DMS 273 (cell line): ENCODE measurements around the gene DPH7.
A peak's percentile ranks its signal among the peaks of the same experiment; 100 is the strongest.
"Not testable (repeated sequence)": the region's sequence is repeated elsewhere in the genome, so short reads cannot be mapped to it uniquely, and the experiment has no call there.

ENCODE experiments used
- DNase-seq: peaks from one replicate; lab custom pipeline; 2025; ENCODE audit not compliant: unreplicated experiment; lab: John Stamatoyannopoulos, UW

DPH7 gene

DNA sequence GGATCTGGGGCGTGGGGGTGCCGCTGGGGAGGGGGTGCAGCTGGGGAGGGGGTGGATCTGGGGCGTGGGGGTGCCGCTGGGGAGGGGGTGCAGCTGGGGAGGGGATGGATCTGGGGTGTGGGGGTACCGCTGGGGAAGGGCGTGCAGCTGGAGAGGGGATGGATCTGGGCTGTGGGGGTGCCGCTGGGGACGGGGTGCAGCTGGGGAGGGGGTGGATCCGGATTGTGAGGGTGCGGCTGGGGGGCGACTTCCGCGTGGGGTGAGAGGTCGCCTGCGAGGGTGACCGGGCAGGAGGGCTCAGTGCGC lies 27.8 kb downstream of the DPH7 start:
- not testable (repeated sequence) for DNase-seq

DNA sequence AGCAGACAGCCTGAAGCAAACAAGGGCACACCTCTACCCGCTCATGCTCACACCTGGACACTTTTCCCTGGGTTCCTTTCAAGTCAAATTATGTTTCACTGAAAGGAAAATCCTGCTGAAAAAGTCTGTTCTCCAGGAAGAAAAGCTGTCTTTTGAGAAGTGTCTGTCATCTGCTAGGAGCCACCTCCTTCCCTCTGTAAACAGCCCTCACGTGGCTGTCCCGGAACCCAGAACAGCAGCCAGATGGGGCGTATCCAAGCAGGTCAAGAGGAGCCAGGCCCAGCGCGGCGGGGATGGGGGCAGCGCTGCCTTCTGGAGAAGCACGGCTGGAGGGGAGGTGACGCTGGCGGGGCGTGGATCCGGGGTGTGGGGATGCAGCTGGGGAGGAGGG lies 28.5 kb downstream of the DPH7 start, which contains the start of gene PNPLA7:
Gene PNPLA7 (minus strand): TSS at position 172 of the 391 bp plus-strand sequence. CDS start 205 bp downstream, outside the sequence.
- peak; percentile 94 for DNase-seq

DNA sequence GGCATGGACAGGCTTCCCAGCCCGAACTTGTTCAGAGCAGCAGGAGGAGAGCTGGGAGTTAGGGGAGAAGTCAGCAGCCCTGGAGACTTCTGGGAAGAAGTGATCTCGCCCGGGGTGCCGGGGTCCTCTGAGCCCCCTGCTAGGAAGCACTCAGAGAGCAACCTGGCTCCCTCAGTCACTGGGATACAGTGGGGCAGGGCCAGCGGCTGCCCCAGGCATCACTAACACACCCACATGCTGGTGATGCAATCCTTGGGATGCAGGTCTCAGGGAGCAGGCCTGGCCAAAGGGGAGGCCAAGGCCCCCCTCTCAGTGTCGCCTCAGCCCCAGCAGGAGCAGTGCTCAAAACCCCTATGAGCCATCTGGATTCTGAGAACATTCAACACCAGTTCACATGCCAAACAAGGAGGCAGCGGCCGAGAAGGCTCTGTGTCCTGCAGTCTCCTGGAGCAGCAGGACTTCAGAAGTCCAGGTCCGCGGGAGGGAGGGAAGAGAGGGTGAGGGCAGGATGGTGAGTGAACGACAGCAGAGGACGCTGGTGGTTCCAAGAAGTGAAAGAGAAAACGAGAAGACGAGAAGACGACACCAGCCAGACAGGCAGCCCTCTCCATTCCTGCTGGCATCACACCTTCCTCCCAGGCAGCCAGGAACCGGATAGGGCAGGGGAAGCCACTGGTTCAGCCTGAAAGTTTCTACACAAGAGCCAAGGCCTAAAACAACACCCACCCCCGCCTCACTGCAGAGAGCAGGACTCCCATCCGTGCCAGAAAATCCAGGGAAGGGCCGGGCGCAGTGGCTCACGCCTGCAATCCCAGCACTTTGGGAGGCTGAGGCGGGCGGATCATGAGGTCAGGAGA lies 30.8 kb downstream of the DPH7 start:
- DNase-seq: no peak

DNA sequence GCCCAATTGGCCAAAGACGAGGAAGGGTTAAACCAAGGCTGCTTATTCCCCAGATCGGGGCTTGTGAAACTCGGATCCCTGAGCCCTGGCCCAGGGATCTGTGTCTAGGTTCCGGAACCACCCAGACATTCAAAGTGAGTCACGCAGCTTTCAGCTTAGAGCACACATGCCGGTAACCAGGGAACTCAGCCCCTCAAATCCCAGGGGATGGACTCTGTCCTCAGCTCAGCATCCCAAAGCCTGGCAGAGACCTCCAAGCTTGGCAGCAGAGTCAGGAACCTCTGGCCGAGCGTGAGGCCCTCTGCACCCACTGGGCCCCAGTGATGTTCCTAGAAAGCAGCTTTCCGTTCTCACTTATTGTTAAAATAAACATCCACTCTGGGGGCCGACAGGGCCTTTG lies 33.6 kb downstream of the DPH7 start:
- DNase-seq: no peak

DNA sequence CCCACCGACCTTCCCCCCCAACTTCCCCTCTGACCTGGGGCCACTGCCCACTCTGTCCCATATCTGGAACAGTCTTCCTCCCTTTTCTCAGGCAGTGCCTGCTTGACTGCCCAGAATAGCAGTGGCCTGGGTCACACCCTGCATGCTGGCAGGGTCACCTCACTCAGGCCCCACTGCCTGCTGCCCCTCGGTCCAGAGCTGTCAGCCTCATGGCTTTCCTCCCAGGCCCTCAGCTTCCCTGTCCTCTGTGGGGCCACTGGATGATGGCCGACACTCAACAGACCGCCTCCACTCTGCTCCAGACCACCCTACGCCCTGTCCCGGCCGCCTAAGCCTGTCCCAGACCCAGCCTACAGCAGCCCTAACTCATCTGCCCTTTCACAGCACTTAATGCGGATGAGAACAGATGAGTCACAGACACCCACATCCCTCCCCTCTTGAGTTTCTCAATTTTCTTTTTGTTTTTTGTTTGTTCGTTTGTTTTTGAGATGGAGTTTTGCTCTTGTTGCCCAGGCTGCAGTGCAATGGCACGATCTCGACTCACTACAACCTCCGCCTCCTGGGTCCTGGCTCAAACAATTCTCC lies 34.5 kb downstream of the DPH7 start:
- no peak for DNase-seq

DNA sequence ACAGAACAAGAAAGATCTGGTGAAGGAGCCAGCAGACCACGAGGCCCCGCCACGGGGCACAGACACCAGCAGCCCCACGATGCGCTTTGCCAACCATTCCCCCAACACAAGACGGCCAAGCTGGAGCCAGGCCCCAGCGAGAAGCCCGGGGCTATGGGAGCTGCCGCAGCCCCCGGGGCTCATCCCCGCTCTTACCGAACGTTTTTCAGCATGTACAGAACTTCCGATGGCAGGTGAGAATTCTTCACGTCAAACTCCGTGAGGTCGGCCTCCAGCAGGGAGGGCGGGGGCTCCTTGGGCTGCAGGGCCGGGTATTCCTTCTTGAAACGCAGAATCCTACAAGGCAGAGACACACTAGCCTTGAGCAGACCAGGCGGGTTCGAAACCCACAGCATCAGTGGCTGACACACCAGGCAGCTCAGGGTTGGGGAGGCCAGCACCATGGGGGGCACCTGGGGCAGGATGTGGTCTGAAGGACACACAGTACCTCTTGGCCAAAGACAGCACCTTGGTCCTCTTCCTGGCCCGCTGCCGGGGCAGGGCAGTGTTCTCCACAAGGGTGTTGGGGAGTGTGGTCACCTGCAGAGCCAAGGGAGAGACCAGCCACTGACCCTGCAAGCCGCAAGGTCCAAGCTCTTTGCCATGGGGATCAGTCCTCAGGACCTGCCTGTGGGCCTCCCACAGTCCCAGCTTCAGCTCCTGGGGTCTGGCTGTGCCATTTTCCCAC lies 35.3 kb downstream of the DPH7 start:
- no peak for DNase-seq

DNA sequence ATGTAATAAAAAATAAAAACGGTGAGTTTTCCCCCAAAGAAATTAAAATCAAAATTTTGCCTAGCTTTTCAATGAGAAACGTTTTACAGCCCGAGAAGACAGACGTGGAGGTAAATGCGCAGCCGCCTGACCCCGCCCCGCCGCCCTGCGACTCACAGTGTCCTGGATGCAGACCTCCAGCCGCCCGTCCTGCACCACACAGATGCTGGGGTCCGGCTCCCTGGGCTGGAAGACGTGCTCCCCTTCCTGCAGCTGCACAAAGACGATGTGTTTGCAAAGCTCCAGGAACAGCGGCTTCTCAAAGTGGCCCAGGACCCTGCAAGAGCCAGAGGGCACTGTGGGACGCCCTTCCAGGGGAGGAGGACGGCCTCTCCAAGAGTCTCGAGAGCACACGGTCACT lies 36.2 kb downstream of the DPH7 start:
- no peak for DNase-seq

DNA sequence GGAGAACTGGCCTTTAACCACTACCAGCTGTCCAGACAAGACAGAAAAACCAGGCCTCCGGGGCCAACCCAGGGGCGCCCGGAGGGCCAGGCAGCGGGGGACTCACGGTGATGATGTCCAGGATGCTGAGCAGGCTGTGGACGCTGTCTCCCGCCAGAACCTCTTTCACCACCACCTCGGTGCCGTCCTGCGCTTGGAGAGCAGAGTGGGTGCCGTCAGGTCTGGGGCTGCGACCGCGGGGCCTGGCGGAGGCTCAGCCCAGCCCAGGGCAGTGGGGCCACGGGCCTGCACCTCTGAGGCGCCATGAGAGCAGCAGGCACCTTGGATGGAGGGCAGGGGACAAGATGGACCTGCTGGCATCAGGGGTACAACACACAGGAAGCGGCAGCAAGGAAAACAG lies 38.2 kb downstream of the DPH7 start:
- DNase-seq: no peak

DNA sequence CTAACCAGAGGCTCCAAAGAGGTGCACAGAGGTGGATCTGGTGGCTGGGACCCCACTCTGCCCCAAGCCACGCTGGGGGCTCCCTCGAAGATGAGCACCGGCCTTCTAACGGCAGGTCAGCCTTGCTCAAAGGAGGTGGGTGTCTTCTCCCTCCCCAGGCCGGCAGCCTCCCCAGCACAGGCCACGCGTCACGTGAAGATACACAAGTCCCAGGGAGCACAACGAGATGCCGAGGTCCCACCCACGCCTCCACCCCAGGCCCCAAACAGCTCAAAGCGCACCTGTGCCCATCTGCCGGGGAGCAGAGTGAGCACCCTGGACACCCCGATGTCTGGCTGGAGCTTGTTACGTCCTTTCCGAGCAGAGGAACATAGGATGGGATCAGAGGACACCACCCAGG lies 40.7 kb downstream of the DPH7 start:
- DNase-seq: no peak

DNA sequence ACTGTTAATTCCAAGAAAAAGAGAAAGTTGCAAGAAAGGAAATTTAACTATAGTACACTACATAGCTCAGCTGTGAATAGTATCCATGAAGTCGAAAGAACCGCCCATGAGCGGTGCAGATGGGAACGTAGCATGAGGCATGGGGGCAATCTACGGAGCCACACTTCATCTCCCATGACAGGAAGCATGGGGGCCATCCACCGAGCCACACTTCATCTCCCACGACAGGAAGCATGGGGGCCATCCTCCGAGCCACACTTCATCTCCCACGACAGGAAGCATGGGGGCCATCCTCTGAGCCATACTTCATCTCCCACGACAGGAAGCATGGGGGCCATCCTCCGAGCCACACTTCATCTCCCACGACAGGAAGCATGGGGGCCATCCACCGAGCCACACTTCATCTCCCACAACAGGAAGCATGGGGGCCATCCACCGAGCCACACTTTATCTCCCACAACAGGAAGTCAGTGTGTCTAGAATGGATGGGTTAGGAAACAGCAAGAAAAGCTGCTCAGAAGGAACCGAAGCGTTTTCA lies 42.1 kb downstream of the DPH7 start:
- not testable (repeated sequence) for DNase-seq

DNA sequence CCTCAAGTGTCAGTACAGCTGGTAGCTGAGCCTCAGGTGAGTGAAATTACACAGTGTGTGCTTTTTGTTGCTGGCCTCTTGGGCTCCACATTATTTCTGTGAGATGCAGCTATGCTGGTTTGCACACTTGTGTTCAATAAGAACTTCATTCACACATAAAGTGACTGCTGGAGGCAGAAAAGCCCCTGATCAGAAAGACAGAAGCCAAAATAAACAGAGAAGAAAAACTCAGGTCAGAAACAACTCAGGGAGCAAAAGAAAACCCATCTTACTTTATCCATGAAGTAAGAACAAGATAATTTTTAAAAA lies 43.7 kb downstream of the DPH7 start:
- no peak for DNase-seq

DNA sequence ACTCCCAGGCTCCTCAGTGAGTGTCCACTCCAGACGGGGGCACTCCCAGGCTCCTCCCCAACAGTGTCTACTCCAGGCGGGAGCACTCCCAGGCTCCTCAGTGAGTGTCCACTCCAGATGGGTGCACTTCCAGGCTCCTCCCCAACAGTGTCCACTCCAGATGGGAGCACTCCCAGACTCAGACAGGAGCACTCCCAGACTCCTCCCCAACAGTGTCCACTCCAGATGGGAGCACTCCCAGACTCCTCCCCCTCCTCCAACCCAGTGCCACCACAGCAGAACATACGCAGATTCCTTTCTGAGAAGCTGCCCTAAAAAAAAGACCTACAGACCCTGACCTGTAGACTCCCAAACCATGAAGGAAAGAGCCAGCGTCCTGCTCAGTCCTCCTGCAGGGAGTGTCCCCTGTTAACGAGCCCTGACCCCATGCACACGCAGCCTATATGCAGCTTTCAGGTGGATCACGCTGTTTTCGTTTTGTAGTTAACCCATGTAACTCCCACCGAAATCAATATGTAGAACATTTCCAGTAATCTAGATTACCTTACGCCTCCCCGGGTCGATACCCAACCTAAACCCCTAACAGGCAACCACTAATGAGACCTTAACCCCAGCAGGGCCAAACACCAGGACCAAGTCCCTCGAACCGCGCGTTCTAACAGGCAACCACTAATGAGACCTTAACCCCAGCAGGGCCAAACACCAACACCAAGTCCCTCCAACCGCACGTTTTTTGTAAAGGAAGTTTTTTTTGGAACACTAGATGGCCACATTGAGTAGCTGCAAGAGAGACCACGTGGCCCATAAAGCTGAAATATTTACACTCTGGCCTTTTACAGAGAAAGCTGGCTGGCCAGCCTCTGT lies 44.2 kb downstream of the DPH7 start:
- peak; percentile 83 for DNase-seq

DNA sequence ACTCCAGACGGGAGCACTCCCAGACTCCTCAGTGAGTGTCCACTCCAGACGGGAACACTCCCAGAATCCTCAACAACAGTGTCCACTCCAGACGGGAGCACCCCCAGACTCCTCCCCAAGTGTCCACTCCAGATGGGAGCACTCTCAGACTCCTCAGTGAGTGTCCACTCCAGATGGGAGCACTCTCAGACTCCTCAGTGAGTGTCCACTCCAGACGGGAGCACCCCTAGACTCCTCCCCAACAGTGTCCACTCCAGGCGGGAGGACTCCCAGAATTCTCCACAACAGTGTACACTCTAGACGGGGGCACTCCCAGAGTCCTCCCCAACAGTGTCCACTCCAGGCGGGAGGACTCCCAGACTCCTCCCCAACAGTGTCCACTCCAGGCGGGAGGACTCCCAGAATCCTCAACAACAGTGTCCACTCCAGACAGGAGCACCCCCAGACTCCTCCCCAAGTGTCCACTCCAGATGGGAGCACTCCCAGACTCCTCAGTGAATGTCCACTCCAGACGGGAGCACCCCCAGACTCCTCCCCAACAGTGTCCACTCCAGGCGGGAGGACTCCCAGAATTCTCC lies 45.7 kb downstream of the DPH7 start:
- DNase-seq: not testable (repeated sequence)

DNA sequence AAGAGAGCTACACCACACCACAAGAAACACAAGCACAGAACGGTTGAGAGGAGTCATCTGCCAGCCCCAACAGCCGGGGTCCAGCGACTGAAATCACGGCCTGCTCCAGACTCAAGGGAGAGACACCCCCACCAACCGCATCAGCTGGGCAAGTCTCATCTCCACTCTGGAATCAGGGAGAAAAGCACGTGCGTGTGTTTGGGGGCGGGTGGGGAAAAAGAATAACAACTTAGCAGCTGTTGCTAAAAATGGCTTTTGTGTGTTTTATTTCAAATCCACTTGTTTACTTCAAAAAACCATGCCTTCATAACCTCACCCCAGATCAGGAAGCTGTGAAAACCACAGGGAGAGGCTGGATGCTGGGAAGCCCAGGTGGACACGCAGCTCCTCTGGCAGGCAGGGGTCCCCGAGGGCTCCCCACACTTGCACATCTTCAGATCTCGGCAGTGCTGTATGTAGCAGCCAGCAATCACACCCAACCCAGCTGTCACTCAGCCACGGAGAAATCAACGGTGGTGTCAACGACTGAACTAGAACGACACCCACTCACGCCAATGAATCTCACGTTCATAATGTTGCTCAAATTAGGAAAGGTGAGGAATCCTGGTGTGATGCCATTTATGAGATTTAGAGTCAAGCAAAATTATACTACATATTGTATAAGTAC lies 47.5 kb downstream of the DPH7 start:
- DNase-seq: no peak

DNA sequence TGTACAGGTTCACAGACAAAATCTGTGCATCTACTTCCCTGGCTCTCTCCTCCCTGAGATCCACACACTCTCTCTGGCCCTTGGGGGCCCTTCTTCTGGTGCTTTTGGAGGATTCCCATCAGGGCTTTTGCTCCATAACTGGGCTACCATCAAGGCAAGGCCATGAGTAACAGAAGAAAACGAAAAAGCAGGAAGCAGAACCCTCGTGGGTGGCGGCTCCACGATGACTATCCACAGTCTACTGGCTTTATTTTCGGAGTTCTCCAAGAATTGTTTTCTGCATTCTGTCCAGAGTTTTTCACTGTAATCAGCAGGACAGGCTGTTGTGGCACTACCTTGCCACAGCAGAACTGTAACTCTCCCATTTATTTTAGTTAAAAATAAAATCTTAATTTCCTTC lies 48.4 kb downstream of the DPH7 start:
- DNase-seq: no peak

DNA sequence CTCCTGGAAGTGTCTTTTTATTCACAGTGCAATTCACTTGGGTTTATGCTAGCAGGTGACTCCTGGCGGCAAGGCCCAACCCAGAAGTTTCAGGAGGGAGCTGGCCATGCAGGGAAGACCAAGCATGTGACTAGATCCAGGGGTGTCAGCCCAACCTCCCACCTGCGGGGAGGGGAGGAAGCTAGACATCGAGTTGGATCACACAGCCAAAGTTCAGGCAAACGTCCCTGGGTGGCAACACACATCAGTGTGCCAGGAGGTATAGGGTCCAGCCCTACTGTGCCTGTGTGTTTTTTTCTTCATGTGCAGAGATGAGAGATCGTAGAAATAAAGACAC lies 53.8 kb downstream of the DPH7 start:
- DNase-seq: no peak

DNA sequence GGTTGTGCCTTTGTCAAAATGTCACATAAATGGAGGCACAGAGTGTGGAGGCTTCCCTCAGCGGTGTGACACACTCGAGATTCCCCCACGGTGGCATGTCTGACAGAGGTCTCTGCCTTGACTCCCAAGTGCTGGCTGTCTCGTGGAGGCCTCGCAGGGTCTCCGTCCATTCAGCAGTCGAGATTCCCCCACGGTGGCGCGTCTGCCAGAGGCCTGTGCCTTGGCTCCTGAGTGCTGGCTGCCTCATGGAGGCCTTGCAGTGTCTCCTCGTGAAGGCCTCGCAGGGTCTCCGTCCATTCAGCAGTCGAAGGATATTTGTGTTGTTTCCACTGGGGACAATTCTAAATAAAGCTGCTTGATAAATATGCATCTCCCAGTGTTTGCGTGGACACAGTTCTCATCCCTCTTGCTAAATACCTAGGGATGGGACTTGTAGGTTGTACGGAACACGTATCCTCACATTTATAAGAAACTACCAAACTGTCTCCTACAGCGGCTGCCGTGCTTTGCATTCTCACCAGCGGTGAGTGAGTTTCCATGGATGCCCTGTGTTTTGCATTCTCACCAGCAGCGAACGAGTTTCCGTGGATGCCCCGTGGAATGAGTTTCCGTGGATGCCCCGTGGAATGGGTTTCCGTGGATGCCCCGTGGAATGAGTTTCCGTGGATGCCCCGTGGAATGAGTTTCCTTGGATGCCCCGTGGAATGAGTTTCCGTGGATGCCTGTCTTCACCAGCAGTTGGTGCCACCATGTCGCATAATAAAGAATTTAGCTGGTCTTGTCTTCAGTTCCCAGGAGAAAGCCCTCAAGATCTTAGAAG lies 54.4 kb downstream of the DPH7 start:
- DNase-seq: no peak

DNA sequence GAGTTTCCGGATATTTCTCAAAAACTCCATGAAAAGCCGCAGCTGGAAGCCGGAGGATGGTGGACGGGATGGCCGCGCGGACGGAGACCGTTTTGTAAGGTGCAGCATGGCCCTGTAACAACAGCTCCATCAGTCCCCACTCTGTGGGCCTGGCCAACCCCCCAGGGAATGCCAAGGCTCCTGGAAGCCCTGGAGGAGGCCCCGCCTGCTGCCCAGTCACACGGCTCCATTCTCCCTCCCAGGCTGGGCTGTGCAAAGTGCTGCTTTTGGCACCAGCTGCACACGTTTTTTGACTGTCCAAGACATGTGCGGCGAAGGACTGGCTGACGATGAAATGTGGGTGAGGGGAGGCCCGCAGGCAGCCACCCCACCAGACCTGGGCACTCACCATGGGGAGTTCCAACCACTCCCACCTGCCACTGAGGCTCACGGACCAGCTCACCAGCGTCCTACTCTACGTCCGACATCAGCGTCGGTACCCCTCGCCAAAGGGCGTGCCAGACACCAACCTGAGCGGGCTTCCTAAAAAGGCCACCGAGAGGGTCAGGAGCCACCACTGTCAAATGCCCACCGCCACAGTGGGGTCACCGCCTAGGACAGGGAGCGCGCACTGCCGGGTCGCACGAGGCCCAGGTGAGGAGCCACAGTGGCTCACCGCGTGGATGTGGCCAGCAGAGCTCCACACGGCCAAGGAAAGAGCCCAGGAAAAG lies 55.8 kb downstream of the DPH7 start:
- no peak for DNase-seq
